SK-N-MC (cell line): ENCODE data around the gene KPNA2.

ENCODE experiments used
- EZH2 ChIP-seq: fragments of 200-600 bp; sonication (generic); IDR thresholded peaks from one replicate; pipeline ENCODE4 v1.6.1; 2017; ENCODE audit warnings: antibody characterized with exemption
- POLR2AphosphoS5 ChIP-seq: IDR thresholded peaks from 2 replicates; pipeline ENCODE4 v1.6.1; 2012; ENCODE audit warnings: mild to moderate bottlenecking, low read depth, low read length, borderline replicate concordance

DNA sequence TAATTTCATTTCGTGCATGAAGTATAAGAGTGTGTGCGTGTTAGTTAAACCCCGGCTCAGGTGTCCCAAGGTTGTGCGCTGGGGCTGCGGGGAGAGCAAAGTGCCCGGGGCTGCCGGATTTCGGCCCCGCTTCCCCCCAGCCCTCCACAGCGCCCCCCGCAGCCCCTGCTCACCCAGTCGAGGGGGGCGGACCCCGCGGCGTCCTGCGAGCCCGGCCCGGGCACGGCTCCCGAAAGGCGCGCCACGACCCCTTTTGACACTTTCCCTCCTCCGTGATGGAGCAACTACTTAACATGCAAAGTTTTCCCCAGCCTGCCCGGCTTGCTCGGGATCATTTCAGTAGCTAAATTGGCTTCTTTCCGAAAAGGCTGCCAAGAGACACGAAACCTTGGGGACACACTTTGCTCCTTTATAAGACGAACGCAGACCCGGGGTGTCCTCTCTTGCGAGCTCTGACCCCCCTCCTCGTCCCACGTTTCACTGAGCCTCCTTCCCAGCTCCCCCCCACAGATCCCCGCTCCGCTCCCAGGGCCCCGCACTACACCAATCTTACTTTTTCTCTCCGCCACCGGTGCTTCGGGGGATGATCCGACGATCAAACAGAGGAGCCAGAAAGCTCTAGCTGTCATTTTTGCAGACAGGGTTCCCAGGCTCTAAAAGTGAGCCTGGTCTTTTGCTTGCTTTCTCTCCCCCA is 39.8 kb upstream of the KPNA2 start:
- no peak for TF ChIP-seq POLR2AphosphoS5
- TF ChIP-seq EZH2, result no peak
